Spleen (tissue), 7 donors: ENCODE measurements around the gene LRRC37A3.
"Not testable (repeated sequence)": the region's sequence is repeated elsewhere in the genome, so short reads cannot be mapped to it uniquely, and the experiment has no call there.

Experiments
- CTCF ChIP-seq, 11 experiments: fragments of 200-600 bp in 7 of 11; fragments of 450-650 bp in 4 of 11; sonication (generic) in 4 of 11; IDR thresholded peaks in 8 of 11; conservative IDR thresholded peaks in 3 of 11; 1 replicate in 7 of 11; 2 replicates in 4 of 11; pipeline versions ENCODE4 v1.4.0 to v1.8.0; 2016 to 2021; ENCODE audit warnings: antibody characterized with exemption in 11 of 11, inconsistent platforms in 4 of 11, mild to moderate bottlenecking in 1 of 11
- POLR2A ChIP-seq, 3 donors: fragments of 450-650 bp; IDR thresholded peaks; one replicate each; pipeline ENCODE4 v1.5.1; 2017; ENCODE audit warnings: antibody characterized with exemption in 3 of 3, mild to moderate bottlenecking in 1 of 3
- POLR2AphosphoS5 ChIP-seq, 3 donors: sonication (generic); formaldehyde crosslinking; IDR thresholded peaks; one replicate each; pipeline ENCODE4 v1.5.1; 2017; ENCODE audit warnings: antibody characterized with exemption in 3 of 3
- donor health status: DM: no; HTN: no; CAD: no; lungs with moderate emphysema.
- donor health status: DM: no; HTN: no; CAD: no.
- donor health status: DM: no; HTN: no; CAD: no.

GRCh38 chr17:64929419-64930209 lies 10.3 kb upstream of the LRRC37A3 start:
- TF ChIP-seq CTCF (IDR thresholded peaks at IDR 0.05 in 8 of 11, conservative IDR thresholded peaks at IDR 0.05 in 3 of 11); POLR2AphosphoS5 (IDR thresholded peaks at IDR 0.05); POLR2A (IDR thresholded peaks at IDR 0.05): not testable (repeated sequence)
